ENCODE results near the gene RAPGEF2.

DNA sequence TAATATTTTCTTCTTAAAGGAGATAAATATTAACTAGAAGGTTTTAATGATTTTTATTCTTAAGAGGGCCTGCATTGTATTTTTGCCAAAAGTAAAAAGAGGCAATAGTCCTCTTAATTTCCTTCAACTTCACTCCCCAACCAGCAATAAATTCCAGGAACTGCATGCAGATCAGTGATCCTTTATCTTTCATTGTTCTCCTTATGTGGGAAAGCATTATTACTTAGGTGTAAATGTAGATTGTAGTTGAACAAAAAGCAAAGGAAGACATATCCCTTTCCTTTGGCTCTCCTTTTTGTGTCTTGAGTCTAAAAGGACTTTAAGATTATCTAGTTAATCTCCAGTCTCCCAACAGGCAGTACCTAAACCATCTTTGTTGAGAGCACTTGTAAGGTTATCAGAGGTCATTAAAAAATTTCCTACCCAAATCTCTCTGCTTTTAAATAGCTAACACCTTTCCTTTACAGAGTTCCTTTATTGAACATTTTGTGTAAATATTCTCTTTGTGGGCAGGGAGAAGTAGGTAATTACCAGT lies 55.3 kb downstream of the RAPGEF2 start:
- TF ChIP-seq, protein P1, sequence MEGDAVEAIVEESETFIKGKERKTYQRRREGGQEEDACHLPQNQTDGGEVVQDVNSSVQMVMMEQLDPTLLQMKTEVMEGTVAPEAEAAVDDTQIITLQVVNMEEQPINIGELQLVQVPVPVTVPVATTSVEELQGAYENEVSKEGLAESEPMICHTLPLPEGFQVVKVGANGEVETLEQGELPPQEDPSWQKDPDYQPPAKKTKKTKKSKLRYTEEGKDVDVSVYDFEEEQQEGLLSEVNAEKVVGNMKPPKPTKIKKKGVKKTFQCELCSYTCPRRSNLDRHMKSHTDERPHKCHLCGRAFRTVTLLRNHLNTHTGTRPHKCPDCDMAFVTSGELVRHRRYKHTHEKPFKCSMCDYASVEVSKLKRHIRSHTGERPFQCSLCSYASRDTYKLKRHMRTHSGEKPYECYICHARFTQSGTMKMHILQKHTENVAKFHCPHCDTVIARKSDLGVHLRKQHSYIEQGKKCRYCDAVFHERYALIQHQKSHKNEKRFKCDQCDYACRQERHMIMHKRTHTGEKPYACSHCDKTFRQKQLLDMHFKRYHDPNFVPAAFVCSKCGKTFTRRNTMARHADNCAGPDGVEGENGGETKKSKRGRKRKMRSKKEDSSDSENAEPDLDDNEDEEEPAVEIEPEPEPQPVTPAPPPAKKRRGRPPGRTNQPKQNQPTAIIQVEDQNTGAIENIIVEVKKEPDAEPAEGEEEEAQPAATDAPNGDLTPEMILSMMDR (IDR thresholded peaks at IDR 0.05) = no peak
- no peak for TF ChIP-seq POLR2A (IDR thresholded peaks at IDR 0.05)
